HuH-7.5 (cell line): ENCODE results near the gene SEC22C.
A peak's percentile ranks its signal among the peaks of the same experiment; 100 is the strongest.

Source experiments
- DNase-seq: peaks from one replicate; pipeline ENCODE4 v3.0.0; 2011; ENCODE audit warnings: low spot score

SEC22C gene

GRCh38 chr3:42513121-42513520, 68.6 kb downstream of the SEC22C start:
- no peak for DNase-seq

- DNase-seq, result no peak
These were observed 70.0 kb downstream of the SEC22C start for GRCh38 chr3:42511736-42512135.

GRCh38 chr3:42511201-42511600, 70.6 kb downstream of the SEC22C start:
- no peak for DNase-seq

GRCh38 chr3:42510325-42510724, 71.4 kb downstream of the SEC22C start:
- no peak for DNase-seq

- no peak for DNase-seq
These were observed 72.7 kb downstream of the SEC22C start for GRCh38 chr3:42509111-42509510.

- no peak for DNase-seq
These were observed 73.2 kb downstream of the SEC22C start for GRCh38 chr3:42508562-42508961.

GRCh38 chr3:42507761-42508335, 73.9 kb downstream of the SEC22C start:
- DNase-seq, result no peak

GRCh38 chr3:42507252-42507651, 74.5 kb downstream of the SEC22C start:
- DNase-seq, result no peak

GRCh38 chr3:42505849-42506410, 75.8 kb downstream of the SEC22C start:
- no peak for DNase-seq

GRCh38 chr3:42505128-42505848, 76.5 kb downstream of the SEC22C start:
- no peak for DNase-seq

- DNase-seq, result no peak
These were observed 77.2 kb downstream of the SEC22C start for GRCh38 chr3:42504334-42505127.

GRCh38 chr3:42503957-42504333, 77.8 kb downstream of the SEC22C start:
- no peak for DNase-seq

GRCh38 chr3:42503251-42503924, 78.4 kb downstream of the SEC22C start:
- DNase-seq, result no peak

- peak; percentile 84 for DNase-seq
These were observed 79.1 kb downstream of the SEC22C start, which contains the start of gene VIPR1 for GRCh38 chr3:42502429-42503250. VIPR1 (plus strand) TSS chr3:42502643; CDS start chr3:42502736, 93 bp downstream.

- peak; percentile 78 for DNase-seq
These were observed 79.9 kb downstream of the SEC22C start for GRCh38 chr3:42501681-42502428.

- no peak for DNase-seq
These were observed 80.5 kb downstream of the SEC22C start for GRCh38 chr3:42501321-42501680.

- no peak for DNase-seq
These were observed 80.9 kb downstream of the SEC22C start for GRCh38 chr3:42500909-42501308.

GRCh38 chr3:42500091-42500490, 81.7 kb downstream of the SEC22C start:
- DNase-seq, result no peak

GRCh38 chr3:42499478-42499871, 82.3 kb downstream of the SEC22C start:
- DNase-seq, result no peak

- no peak for DNase-seq
These were observed 82.8 kb downstream of the SEC22C start for GRCh38 chr3:42498791-42499477.
